Activated T-helper 1 cell treated with Interleukin-2 at 50 U/mL for 16 hours (primary cell): ENCODE results near the gene AK2.

Source experiments
- DNase-seq: peaks from one replicate; pipeline ENCODE4 v3.0.0-alpha.2; 2020; ENCODE audit warnings: low read depth

AK2 gene

DNA sequence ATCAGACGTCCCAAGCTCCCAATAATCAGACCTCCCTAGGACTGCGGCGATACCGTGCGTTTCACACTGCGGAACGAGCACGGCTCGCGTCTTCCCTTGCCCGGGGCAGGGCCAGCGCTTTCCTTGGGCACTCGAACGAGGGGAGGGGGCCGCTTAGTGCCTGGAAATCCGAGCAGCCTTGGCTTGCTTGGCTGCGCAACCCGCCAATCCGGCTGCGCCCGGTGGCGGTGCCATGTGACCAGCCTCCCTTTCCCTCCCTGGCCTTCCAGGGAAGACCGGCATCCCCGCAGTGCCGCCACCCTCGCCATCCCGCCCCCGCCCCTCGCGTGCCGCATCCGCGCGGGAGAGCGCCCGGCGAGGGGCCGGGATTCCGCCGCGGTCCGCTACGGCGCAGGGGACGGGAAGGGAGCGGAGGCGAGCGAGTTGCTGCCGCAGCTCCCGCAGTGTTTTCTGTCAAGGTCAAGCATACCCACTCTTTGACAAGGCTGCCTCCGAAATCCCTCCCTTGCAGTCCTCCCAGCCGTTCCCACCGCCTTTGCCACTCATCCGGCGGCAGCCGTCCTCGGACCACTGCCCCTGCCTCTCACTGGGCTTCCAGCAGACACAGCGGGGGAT is 63.8 kb downstream of the AK2 start:
- DNase-seq, result no peak

DNA sequence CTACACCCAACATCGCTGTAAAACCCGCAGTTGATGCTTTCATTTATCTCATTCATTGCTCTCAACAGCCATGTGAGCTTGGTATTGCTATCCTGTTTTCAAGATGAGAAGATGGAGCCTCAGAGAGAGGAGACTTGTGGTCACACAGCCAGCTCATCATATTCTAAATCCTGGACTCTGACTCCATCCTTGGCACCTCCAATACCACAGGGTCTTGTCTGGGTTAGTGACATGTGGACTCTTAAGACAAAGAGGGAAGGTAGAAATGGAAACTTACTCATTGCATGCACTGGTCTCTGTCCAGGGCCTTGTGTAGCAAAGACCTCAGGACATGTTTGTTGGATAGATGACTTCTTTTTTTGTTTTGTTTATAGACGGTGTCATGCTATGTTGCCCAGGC is 65.1 kb downstream of the AK2 start:
- DNase-seq, result no peak

DNA sequence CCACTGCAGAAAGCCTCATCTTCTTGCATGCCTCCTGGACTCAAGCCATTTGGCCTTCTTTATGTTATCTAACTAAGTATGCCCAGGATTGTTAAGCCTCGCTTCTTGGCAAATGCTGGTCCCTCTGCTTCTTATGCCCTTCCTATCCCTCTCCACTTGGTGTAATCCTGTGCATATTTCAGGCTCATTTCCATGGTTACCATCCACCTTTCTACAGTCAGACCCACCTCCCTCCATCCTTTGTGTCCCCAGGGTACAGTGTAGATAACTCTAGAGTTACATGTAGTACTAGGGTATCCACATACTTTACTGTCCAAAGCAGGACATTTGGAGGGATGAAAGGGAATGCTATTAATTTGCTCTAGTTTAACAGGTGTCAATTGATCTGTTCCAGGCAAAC is 65.5 kb downstream of the AK2 start:
- no peak for DNase-seq

DNA sequence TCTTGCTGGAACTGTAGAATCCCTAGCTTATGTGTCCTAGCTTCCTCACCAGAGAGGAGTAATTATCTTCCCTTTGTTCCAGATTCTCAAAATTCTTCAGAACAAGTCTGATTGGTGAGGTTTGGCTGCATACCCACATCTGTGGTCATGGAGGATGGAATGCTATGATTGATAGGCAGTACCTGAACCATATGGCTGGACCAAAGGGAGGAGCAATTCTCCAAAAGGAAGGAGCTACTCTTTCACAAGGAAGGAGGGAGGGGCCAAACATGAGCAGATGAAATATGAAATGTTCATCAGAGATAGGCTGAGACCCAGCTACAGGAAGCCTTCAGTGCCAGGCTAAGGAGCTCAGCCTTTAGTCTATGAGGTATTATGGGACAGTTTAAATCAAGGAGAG is 67.1 kb downstream of the AK2 start:
- DNase-seq, result no peak

DNA sequence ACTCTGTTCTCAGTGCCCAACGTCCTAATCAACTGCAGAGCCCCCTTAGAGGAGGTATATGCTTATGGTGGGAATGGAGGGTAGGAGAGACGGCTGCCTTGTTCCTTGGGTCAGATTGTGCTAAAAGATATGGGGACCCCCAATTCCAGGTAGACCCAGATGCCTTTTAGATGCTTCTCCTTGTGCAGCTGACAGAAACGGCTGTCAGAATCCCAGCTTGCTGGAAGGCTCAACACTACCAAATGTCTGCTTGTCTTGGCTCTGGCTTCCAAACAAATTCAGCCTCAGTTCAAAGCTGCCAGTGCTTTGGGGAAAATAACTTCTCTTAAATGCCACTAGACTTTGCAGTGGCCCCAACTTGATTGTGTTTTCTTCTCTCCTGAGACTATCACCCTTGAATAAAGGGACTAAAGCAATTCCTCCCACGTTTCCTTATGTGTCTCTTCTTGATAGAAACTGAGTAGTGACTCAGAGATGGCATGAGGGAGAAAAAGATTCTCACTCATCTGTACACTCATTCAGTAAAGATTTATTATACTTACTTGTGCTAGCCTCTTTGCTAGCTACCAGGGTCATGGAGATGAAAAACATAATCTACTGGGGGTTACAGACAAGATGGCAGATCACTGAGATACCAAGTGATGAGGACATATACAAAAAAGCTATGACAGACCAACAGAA is 68.7 kb downstream of the AK2 start:
- DNase-seq, result no peak

DNA sequence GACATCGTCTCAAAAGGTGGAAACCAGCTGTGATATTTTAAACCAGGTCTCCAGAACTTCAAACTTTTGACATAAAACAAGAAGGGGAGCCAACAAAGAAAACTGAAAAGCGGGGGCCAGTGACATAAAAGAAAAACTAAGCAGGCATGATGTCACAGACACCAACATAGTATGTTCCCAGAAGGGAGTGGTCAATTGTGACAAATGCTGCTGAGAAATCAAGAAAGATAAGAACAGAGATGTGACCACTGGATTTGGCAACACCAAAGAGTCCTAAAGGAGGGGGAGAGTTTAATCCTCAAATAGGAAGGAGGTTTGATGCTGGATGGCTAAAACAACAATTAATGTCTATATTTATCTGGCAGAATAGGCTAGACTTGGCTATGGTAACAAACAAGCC is 69.8 kb downstream of the AK2 start:
- no peak for DNase-seq

DNA sequence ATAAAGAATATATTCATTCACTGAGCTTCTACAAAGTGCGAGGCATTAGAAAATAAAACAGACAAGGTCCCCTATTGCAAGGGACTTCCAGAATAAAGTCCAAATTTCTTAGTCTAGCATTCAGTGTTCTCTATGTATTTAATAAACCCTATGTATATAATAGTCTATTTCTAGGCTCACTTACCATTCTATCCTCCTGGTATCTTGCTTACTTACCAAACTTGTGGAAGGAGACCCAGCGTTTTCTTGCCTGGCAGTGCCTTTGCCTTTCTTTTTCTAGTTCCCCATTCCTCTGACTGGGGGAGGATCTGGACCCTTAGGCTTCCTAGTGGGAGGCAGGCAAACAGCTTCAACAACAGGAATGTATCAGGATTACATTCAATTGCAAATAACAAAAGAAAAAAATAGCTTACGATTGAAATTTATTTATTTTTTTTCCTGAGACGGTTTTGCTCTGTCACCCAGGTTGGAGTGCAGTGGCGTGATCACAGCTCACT is 71.4 kb downstream of the AK2 start:
- DNase-seq, result no peak

DNA sequence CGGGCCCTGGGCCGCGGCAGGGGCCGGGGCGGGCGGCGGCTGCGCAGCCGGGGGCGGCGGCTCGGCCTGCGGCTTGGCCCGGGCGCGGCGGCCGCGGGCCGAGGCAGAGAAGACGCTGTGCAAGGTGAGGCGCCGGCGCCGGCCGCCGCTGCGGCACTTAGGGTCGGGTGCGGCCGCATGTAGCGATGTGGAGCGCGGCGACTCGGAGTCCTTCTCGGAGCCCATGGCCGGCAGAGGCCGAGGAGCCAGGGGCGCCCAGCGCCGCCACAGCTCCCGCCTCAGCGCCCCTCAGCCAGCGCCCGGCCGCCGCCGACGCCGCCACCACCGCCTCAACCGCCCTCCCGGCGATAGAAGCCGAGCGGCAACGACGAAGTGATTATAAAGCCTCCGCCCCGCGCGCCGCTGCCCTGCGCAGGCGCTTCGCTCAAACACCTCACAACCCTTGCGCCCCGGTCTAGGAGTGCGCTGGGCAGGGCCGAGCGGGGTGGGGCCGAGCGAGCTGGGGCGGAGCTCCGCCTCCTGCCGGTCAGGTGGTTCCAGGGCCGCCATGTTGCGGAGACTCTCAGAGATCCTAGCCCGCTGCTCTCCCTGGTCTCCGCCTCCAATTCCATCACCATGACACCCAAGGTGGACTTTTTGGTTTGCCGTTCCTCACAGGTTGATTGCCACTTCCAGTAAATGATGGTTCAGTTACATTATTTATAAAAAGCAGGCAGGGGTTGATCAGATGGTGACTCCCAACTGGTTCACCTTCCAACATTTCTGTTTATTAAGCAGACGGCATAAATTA is 72.0 kb downstream of the AK2 start, which contains the start of gene RNF19B:
TSS of gene RNF19B (minus strand) at position 349 of the 790 bp plus-strand sequence. CDS start at position 225, 124 bp downstream.
- peak; percentile 92 for DNase-seq

DNA sequence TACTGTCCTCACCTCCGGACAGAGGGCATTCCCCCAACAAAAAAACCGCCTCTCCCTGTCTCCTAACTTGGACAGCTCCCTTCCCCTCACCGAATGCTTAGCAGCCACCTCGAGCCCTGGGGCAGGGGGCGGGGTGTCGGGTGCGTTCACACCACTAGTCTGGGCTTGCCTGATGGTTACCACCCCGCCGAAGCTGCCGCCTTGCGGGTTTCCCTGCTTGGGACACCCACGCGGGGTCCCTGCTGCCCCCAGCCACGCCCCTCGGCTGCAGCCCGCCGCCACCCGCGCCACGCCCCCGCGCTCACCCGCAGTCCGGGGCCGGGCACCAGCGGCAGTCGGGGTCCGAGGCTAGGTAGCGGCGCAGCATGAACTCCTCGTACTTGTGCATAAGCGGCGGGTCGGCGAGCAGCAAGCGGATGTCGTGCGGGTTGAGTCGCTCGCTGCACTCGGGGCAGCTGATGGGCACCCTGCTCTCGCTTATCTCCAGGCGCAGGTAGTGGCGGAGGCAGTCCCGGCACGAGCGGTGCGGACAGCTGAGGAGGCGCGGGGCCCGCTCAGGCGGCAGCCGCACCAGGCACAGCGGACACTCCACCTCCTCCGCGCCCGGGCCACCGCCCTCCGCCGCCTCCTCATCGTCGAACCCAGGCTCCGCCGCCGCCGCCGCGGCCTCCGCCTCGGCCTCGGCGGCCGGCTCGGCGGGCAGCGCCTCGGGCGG is 72.8 kb downstream of the AK2 start:
- DNase-seq, result peak; percentile 39

DNA sequence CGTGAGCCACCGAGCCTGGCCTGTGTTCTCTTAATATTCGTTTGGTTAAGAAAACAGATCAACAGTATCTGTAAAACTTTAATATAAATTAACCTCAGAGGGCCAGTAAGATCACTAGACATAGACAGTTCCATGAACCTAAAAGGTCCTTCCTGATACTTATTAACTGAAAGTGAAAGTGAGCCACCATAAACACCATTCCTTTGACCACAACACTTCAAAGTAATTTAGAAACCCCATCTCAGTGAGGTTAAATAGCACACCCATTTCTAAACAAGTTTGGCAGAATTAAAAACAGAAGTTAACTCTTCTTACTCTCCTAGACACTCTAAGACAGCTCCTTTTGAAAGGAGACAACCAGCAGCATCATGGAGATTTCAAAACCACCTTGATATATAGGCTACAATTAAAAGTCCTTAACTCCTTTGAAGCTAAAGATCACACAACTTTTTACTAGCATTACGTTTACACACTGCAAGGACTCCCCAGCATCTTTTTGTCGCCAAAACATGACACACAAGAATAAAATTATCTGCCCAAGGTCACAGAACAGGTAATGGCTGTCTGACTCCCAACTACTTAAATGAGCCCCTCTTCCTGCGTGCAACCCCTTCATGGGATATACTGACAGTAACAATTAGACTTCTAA is 74.3 kb downstream of the AK2 start:
- DNase-seq, result no peak

DNA sequence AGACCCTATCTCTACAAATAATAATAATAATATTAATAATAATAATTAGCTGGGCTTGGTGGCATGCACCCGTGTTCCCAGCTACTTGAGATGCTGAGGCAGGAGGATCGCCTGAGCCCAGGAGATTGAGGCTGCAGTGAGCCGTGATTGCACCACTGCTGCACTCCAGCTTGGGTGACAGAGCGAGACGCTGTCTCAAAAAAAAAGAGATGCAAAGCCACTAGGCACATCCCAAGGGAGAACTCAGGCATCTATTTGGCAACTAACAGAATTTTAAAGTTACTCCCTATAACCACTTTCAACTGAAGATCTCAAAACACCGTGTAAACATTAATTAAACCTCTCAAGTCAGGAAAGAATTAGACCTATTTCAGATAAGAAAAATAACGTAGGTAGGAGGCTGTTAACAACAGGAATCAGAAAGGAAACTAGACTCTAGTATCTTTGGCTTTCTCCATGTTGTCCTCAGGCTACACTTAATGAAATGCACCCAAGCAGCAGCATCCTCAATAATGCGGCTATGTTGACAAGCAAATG is 75.8 kb downstream of the AK2 start:
- DNase-seq, result no peak

DNA sequence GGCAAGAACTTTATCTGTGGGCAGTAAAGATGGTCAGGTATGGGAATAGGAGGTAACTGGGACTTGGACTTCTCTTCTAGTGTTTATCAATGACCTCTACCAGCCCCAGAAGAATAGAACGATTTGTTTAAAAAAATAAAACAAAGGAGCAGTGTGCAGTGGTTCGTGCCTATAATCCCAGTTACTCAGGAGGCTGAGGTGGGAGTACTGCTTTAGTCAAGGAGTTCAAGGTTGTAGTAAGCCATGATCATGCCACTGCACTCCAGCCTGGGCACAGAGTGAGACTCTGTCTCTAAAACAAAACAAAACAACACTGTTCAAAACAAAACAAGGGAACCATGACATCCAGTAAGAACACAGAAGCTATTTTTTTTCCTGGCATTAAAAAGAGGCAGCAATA is 76.3 kb downstream of the AK2 start:
- no peak for DNase-seq

DNA sequence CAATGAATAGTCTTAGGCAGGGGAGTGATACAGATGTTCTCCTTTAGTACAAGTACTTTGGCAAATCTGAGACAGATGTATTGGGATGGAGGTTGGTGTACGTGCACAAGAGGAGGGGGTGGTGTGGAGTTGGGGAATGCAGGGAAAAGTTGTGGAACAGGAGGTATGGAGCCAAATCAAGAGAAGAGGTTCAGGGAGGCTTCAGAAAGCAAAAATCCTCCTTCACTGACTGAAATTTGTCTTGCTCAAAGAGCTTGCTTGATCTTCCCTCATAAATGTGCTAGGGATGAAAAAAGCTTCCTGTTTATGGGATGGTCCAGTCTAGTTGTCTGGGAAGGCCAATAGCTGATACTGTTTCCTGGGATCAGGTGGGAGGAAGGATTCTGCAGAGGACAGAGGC is 77.9 kb downstream of the AK2 start:
- no peak for DNase-seq
